Measurements from ENCODE around the gene IDH2.
"Not testable (repeated sequence)": the region's sequence is repeated elsewhere in the genome, so short reads cannot be mapped to it uniquely, and the experiment has no call there.

IDH2 gene

GRCh38 chr15:90101969-90102890 lies at the start of gene IDH2:
TSS of gene IDH2 (minus strand) at chr15:90102468. CDS start at chr15:90102390, 78 bp downstream.
- DNase-seq: peak; percentile 88

DNA sequence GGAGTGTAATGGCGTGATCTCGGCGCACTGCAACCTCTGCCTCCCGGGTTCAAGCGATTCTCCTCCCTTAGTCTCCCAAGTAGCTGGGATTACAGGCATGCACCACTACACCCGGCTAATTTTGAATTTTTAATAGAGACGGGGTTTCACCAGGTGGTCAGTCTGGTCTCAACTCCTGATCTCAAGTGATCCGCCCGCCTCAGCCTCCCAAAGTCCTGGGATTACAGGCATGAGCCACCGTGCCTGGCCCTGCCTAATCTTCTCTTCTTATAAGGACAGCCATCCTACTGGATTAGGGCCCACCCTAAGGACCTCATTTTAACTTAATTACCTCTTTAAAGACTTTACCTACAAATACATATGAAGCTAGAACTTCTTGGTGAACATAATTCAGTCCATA lies 48.3 kb upstream of the IDH2 start:
- not testable (repeated sequence) for DNase-seq

DNA sequence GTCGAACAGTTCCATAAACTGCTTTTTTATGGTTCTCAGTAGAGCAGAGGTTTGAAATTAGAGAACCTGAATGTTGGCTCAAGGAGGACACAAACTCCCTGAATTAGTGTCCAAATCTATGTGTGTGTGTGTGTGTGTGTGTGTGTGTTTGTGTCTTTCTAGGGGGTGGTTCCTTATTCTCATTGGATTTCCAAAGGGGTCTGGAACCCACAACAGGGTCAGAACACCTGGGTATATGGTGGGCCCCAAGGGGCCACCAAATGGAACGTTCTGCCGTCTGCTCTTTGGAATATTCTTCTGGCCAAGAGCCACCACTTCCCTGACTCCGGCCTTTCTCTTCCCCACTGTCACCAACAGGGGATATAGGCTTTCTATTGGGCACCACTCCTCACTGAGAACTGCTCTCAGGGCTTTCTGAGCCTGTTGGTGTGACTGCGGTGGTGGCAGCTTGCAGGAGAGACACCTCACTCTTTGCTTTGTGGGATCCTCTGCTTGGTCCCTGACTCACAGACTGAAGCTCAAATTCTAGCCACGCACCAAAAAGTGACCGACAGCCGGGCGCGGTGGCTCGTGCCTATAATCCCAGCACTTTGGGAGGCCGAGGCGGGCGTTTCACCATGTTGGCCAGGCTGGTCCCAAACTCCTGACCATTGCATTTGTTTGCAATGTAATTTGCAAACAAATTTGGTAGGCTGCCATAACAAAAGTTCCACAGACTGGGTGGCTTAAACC lies 47.5 kb upstream of the IDH2 start:
- DNase-seq: no peak

GRCh38 chr15:90146198-90146761 lies 44.0 kb upstream of the IDH2 start:
- not testable (repeated sequence) for DNase-seq

- DNase-seq: no peak
These were observed 43.5 kb upstream of the IDH2 start for GRCh38 chr15:90145761-90146160.

DNA sequence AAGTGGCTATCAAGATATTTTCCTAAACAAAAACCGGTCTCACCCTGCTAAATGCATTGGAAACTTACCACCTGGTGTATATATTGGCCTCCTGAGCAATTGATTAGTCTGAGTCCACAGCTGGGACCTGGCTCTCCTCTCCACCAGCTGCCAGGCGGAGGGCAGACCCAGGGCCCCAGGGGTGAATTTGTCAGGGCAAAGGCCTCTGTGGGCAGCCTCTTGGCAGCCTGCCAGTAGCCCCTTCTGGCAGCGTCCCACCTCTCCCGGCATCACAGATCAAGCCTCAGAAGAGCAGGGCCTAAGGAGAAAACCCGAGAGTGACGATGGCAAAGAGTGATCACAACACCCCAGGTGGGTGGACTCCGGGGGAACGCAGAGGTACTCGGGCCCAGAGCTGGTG lies 43.0 kb upstream of the IDH2 start:
- DNase-seq: no peak

DNA sequence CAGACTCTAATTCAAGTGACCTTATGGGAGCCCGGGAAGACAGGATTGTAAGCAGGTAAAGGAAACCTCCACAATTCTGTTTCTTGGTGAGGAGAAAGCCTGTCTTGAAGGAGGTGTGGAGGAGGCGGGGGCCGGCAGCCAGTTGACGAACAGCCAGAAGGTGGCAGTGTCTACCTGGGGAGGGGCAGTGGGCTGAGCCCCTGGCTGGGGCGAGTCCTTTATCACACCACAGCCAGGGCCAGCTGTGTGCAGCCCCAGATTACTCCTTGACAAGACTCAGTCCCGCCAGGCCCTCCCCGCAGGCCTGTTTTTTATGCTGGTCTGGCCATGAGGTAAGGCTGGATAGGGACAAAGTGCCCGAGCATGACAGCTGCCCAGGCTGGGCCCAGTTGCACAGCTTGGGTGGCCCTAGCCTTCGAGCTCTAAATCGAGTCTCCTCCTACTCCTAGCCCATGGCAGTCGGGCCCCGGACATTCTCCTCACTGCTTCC lies 40.9 kb upstream of the IDH2 start:
- DNase-seq: peak; percentile 80

DNA sequence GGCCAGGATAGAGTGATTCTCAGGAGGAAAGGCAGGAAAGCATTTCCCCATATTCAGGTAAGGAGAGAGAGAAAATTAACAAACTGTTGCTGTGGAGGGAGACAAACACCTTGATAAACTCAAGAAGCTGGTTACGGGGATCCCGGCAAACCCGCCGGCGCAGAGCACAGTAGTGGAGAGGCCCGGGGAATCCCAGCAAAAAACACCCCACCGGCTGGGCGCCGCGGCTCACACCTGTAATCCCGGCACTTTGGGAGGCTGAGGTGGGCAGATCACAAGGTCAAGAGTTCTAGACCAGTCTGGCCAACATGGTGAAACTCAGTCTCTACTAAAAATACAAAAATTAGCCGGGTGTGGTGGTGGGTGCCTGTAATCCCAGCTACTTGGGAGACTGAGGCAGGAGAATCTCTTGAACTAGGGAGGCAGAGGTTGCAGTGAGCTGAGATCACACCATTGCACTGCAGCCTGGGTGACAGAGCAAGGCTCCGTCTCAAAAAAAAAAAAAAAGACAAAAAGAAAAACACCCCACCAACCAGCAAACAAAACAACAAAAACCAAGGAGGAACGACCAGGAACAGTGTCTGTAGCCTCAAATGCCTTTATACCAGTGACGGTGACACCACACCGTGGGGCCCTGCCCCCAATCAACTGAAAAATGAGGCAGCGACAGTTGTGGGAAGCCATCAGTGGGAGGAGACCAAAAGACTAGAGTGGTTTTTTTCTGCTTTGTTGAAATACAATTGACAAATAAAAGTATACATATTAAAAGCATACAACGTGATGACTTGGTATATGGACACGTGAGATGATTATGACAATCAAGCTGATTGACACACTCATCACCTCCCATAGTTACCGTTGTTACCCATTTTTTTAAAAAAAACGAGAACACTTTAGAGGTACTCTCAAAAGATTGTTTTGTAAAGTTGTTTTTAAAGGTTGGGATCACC lies 40.2 kb upstream of the IDH2 start:
- DNase-seq: peak; percentile 67

- DNase-seq: no peak
These were observed 39.4 kb upstream of the IDH2 start for GRCh38 chr15:90141646-90142045.

DNA sequence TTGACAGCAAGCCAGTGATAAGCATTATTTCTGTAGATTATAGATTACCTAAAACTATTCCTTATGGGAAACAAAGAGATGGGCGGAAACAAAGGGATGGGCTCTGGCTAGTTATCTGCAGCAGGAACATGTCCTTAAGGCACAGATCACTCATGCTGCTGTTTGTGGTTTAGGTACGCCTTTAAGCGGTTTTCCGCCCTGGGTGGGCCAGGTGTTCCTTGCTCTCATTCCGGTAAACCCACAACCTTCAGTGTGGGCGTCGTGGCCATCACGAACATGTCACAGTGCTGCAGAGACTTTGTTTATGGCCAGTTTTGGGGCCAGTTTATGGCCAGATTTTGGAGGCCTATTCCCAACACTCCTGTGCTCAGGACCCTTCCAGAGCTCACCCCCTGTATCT lies 37.3 kb upstream of the IDH2 start:
- DNase-seq: peak; percentile 65

DNA sequence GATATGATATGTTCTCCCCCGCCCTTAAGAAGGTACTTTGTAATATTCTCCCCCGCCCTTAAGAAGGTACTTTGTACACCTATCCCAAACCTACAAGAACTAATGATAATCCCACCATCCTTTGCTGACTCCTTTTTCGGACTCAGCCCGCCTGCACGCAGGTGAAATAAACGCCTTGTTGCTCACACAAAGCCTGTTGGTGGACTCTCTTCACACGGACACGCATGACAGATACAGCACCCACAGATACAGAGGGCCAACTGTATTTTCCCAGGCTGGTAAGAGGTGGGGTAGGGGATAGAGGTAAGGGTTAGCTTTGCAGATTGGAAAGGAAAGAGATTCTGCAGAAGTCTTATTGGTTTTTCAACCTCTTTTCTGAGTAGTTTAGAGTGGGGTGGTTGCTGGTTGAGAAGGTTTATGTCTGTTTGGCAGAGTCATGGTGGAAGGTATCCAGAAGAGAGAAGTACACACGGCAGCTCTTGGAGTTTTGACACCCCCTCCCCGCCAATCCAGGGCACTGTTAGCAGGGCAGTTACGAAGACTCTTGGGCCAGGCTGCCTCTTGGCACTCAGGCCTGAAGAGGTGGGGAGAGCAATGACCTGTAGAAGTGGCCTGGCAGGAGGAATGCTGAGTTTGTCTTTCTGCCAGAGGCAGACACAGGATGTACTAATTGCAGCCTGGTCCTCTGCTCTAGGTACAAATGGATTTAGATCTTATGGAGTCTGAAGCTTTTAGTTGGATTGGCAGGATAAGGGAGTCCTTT lies 36.0 kb upstream of the IDH2 start:
- DNase-seq: no peak

DNA sequence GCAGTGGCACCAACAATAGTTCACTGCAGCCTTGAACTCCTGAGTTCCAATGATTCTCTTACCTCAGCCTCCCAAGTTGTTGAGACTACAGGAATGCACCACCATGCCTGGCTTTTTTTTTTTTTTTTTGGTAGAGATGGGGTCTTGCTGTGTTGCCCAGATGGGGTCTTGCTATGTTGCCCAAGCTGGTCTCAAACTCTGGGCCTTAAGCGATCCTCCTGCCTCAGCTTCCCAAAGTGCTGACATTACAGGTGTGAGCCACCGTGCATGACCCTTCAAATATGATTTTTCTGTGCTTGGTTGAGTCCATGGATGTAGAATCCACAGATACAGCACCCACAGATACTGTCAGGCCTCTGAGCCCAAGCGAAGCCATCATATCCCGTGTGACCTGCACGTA lies 30.2 kb upstream of the IDH2 start:
- no peak for DNase-seq

GRCh38 chr15:90131848-90132247 lies 29.6 kb upstream of the IDH2 start:
- no peak for DNase-seq

GRCh38 chr15:90130291-90130690 lies 28.0 kb upstream of the IDH2 start:
- no peak for DNase-seq

DNA sequence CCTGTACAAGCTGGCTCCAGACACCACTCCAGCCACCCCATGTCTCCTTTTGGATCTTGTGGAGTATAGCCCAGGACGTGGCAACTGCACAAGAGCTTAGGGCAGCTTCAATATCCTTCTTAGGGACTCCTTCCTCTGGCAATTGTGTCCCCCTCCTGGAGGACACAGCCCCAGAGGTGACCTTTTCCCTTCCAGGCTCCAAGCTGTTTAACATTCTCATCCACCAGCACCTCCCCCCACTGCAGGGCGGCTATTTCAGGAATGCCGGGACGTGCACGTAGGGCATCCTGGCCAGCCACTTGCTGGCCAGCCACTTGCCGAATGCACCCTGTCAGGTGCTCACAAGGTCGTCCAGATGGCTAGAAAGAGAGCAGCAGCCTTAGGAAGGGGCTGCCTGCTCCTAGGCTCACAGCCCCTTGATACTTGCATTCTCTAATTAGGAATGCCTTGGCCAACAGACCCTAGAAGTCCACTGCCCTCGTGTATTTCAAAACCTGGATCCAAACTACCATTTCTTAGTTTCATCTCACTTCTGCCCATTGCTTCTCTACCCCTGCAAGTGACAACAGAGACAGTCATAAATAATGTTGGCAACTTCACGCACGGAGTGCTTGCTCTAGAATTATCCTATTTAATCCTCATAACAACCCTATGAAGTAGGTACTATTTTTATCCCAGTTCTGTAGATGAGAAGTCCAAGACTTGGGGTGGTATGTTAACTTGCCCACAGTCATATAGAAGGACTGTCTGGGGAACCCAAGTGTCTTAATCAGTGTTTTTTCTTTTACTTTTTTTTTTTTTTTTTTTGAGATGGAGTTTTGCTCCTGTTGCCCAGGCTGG lies 24.5 kb upstream of the IDH2 start:
- no peak for DNase-seq

GRCh38 chr15:90126022-90126421 lies 23.8 kb upstream of the IDH2 start:
- no peak for DNase-seq

GRCh38 chr15:90124507-90124906 lies 22.2 kb upstream of the IDH2 start:
- DNase-seq: no peak

DNA sequence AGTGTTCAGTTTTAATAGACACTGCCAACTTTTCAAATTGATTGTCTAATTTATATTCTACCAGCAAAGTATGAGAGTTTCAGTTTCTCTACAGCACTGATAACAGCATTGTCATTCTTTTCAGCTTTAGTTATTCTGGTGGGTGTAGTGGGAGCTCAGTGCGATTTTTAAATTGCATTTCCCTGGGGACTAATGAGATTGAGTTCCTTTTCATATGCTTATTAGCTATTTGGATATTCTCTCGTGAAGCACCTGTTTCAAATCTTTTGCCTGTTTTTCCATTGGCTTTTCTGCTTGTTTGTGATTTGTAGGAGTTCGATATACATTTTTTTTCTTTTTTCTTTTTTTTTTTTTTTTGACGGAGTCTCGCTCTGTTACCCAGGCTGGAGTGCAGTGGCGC lies 18.8 kb upstream of the IDH2 start:
- no peak for DNase-seq

DNA sequence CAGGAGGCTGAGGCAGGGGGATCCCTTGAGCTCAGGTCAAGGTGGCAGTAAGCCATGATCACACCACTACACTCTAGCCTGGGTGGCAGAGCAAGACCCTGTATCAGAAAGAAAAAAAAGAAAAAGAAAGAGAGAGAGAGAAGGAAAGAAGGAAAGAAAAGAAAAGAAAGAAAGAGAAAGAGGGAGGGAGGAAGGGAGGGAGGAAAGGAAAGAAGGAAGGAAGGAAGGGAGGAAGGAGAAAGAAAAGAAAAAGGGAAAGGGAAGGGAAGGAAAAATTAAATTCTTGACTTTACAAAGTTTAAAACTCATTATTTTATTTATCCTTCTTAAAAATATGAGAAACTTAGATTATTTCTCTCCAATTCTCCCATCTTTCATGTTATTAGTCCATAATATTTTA lies 17.1 kb upstream of the IDH2 start:
- DNase-seq: no peak

DNA sequence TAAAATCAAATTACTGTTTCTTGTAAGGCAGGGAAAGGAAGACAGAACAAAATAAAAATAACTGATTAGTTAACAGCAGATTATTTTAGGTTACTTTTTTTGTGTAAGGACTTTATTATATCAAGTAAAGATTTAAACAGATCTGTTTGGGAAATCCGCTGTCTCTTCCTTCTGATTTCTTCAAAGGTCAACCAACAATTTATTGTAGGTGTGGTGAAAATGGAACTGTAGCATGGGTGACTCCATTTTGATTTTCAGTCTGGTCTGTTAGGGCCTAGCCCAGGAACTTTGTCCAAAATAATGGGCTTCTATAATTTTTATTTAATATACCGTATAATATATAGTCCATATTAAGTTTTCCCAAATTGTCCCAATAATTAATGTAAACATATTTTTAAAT lies 13.5 kb upstream of the IDH2 start:
- no peak for DNase-seq

DNA sequence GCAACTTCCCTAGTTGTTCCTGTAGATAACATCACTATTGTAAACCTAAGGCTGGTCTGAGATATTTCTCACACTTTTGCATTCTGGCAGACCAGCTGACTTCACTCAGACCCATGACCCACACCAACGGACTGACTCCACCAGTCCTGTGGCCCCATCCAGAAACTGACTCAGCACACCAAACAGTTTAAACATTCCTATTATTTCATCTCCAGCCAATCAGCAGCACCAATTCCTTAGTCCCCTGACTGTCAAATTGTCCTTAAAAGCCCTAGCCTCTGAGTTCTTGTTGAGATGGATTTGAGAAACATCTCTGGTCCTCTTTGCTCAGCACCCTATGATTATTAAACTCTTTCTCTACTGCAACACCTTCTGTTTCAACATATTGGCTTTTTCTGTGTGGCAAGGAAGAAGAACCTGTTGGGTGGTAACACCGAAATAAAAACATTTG lies 12.2 kb upstream of the IDH2 start:
- no peak for DNase-seq

All from activated CD8-positive, alpha-beta memory T cell treated with anti-CD3 and anti-CD28 coated beads for 24 hours (primary cell).